Fibroblast of skin of scalp (primary cell): ENCODE measurements around the gene TAS1R3.

Source experiments
- DNase-seq: peaks from one replicate; pipeline ENCODE4 v3.0.0-alpha.2; 2013

TAS1R3 gene

GRCh38 chr1:1295154-1295923 is 35.7 kb upstream of the TAS1R3 start:
- DNase-seq, result no peak

GRCh38 chr1:1296070-1297061 is 34.7 kb upstream of the TAS1R3 start:
- no peak for DNase-seq

GRCh38 chr1:1297802-1298424 is 33.2 kb upstream of the TAS1R3 start:
- no peak for DNase-seq

- peak; percentile 27 for DNase-seq
Measured at GRCh38 chr1:1298861-1299685, 32.0 kb upstream of the TAS1R3 start.

- no peak for DNase-seq
Measured at GRCh38 chr1:1299686-1300351, 31.3 kb upstream of the TAS1R3 start.

- no peak for DNase-seq
Measured at GRCh38 chr1:1300352-1300739, 30.7 kb upstream of the TAS1R3 start.

GRCh38 chr1:1302006-1302430 is 29.1 kb upstream of the TAS1R3 start:
- DNase-seq, result no peak

- no peak for DNase-seq
Measured at GRCh38 chr1:1302951-1303509, 28.1 kb upstream of the TAS1R3 start.

GRCh38 chr1:1303736-1304135 is 27.3 kb upstream of the TAS1R3 start:
- DNase-seq, result no peak

- peak; percentile 87 for DNase-seq
Measured at GRCh38 chr1:1304331-1305299, 26.5 kb upstream of the TAS1R3 start.

- peak; percentile 77 for DNase-seq
Measured at GRCh38 chr1:1305300-1306069, 25.6 kb upstream of the TAS1R3 start.

GRCh38 chr1:1306070-1306660 is 24.9 kb upstream of the TAS1R3 start:
- peak; percentile 37 for DNase-seq

- no peak for DNase-seq
Measured at GRCh38 chr1:1306661-1307260, 24.3 kb upstream of the TAS1R3 start.

GRCh38 chr1:1307261-1307922 is 23.7 kb upstream of the TAS1R3 start:
- no peak for DNase-seq

- DNase-seq, result peak; percentile 94
Measured at GRCh38 chr1:1307923-1308755, 22.9 kb upstream of the TAS1R3 start, which contains the start of the genes ACAP3 and PUSL1. ACAP3 (minus strand) TSS chr1:1307930; CDS start chr1:1307815, 115 bp downstream. PUSL1 (plus strand) TSS chr1:1308597; CDS start chr1:1308644, 47 bp downstream.

GRCh38 chr1:1308756-1309250 is 22.3 kb upstream of the TAS1R3 start:
- no peak for DNase-seq
